Germinal center (tissue), 1 donor: ENCODE data around the gene PLD3.
"Not testable (repeated sequence)": the region's sequence is repeated elsewhere in the genome, so short reads cannot be mapped to it uniquely, and the experiment has no call there.

Source experiments
- DNase-seq: peaks from one replicate; pipeline ENCODE4 v3.0.0; 2012; ENCODE audit warnings: mixed read lengths, low spot score

The PLD3 gene

DNA sequence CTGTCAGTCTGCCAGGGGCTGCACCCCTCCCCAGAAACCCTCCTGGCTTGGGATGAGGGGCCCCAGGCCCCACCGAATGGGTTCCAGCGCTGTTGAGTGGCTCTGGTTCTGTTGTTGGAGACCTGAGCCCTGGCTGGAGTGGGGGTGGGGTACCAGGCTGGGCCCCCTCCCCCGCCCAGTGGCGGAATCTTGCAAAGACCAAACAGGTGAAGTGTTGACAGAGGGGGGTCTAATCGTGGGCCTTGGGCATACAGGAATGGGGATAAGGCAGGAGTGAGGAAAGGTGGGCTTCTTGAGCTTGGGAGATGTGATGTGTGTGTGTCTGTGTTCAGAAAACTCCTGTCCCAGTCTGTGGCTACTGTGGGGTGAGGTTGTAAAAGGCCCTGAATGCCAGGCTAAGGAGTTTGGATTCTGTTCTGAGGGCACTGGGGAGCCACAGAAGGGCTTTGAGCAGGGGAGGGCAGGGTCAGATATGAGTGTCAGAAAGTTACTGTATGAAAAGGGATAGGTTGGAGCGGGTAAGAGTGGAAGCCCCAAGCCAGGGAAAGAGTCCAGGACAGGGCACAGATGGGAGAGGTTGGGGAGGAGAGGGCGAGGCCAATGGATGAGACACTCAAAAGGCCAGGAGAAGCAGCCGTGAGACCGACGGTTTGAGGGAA, 41.7 kb downstream of the PLD3 start, which contains the start of gene HIPK4:
HIPK4 (minus strand) TSS at position 98 of the 659 bp plus-strand sequence. CDS start 279 bp downstream, outside the sequence.
- DNase-seq: no peak

DNA sequence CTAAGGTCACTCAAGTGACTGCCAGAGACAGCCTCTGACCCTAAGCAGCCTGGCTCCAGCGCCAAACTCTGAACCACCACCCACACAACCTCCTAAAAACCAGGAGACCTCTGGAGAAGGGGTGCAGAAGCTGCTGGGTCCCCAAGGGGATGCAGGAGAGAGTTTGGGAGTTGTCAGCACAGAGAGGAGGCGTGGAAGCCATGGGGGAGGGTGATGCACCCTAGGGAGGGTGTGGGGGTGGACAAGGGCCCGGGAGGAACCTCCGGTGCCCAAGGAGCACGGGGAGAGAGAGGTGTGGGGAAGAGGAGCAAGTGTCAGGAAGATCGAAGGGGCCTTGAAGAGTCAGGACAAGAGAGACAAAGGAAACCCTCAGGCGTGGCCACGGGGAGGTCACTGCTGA, 43.6 kb downstream of the PLD3 start:
- DNase-seq: no peak

DNA sequence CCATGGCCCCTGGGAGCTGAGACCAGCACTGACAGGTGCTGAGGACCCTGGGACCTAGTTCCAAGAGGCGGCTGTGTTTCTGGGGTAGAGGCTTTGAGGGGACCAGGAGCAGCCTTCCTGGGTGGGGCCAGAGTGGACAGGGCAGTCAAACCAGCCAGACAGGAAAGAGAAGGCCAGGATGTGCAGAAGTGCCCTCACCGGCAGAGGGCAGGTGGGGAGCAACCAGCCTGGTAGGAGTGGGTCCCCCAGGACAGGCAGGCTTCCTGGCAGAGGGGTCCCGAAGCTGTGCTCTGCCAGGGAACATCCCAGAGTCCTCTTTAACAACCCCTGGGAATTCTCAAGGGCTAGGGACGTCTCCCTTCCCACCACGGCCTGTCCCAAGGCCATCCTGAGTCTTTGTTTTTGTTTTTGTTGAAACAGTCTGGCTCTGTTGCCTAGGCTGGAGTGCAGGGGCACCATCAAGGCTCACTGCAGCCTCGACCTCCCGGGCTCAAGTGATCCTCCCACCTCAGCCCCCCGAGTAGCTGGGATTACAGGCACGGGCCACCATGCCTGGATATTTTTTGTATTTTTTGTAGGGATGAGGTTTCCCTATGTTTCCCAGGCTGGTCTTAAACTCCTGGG, 44.5 kb downstream of the PLD3 start:
- DNase-seq: no peak

DNA sequence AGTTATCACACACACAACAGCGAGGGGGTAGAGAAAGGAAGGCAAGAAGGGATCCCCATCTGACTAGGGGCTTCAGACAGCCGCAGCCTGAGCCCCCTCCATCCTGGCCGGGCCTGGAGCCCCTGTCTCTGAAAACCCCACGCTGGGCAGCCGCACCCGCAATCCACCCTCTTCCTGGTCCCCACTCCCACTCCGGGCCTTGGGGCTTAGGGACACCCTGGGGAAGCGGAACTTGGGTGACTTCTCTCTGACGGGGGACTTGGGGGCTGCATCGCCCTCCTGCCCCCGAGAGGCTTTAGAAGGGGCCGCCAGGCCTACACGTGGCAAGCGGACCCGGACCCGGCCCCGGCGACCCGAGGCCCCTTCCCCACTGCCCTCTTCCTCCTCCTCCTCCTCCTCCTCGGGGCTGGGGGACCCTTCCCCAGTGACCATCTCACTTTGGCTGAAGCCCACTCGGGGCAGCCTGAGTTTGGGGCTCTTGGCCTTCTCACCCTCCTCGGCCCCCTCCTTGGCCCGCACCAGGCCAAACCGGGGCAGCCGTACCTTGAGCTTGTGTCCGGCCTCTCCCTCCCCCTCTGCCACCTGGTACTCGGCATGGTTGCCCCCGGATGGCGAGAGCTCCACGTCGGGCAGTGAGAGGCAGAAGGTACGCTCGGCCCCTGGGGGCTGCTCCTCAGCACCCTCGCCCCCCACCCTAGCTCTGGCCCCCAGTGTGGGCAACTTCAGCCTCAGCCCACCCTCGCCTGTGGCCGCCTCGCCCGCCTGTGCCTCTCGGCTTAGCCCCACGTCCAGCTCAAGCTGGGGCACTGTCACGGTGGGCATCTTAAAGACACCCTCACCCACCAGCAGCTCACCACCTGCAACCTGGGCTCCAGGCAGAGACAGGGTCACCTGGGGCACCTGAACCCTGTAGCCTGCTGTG, 45.7 kb downstream of the PLD3 start:
- no peak for DNase-seq

DNA sequence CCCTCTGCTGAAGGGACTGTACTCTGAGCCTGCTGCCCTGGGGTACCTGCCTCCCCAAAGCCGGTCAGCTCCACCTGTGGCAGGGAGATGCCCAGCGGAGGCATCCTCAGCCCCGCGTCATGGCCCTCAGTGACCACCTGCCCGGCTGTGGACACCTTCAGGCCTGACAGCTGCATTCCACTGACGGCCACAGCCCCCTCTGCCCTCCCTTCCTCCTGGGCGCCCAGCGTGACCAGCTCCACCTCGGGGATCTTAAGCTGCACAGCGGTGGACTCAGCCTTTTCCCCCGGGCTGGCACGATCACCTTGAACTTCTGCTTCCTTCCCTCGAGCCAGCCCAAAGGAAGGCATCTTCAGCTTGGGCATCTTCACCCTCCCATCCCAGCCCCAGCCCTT, 46.3 kb downstream of the PLD3 start:
- DNase-seq: no peak

DNA sequence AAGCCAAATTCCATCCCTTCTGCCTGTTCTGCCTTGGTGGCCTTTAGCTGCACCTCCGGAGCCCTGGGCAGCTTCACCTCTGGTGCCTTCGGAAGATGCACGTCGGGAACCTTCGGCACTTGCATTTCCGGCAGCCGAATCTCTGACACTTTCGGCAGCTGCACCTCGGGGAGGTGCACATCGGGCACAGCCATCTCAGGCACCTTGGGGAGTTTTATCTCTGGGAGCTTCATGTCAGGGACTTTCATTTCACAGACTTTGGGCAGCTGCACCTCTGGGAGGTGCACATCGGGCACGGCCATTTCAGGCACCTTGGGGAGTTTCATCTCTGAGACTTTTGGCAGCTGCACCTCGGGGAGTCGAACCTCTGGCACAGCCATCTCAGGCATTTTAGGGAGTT, 47.5 kb downstream of the PLD3 start:
- no peak for DNase-seq

DNA sequence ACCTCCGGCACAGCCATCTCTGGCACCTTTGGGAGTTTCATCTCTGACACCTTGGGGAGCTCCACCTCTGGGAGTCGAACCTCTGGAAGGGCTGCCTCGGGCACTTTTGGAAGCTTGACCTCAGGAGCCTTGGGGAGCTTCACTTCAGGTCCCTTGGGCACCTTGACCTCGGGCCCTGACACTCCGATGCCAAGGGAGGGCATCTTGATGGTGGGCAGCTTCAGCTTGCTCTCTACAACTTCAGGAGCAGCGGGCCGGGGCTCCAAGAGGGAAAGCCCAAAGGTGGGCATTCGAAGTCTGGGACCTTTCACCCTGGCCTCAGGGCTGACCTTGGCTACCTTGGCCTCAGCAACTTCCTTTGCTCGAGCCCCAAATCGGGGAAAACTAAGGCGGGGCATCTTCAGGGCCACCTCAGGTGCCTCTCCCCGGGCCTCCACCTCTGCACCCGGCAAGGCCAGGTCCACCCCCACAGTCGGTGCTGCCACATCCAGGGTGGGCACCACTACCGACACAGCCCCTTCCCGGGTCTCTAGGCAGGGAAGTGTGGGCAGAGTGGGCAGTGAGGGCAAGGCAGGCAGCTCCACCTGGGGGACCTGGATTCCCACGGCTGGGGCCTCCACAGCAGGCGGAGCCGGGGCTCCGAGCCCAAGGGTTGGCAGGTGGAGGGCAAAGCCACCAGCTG, 48.5 kb downstream of the PLD3 start:
- DNase-seq: no peak

DNA sequence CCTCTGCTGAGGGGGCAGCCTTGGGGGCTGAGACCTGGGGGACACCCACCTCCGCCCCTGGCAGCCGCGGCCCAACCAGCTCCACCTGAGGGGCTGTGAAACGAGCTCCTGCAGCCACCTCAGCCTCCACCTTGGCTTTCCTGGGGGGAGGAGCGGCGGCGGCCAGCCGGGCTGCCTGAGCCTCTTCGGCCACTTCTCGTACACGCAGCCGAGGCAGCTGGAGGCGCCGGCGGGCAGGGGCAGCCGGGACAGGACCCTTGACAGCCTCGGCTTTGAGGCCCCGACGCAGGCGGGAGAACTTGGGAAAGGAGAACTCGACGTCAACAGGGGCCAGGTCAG, 49.0 kb downstream of the PLD3 start:
- DNase-seq: no peak

DNA sequence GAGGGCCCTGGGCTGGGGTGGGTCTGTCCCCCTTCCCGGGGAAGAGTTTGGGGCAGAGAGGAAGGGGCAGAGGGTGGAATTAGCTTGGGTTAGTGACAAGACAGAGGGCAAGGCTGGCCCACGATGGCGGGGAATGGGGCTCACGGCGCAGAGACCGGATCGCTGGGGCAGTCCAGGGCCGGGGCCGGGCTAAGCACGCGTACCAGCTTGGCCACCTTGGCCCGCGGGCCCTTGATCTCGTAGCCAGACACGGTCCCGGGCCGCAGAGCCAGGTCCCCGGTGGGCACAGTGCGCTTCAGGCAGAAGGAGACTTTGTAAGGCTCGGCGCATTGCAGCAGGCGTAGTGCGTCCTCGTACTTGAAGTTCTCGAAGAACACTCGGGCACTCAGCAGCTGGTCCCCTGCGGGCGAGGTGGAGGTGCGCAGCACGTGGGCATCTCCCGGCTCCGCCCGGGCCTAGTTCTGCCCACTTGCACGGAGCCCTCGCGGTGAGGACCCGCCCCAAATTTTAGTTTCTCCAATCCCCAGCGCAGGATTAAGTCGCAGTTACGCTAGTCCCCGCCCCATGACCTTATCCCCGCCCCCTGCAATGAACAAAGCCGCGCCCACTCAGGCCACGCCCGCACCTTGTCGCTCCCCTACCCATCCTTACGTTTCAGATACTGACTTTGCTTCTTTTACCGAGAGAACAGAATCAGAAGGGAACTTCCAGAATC, 50.1 kb downstream of the PLD3 start:
- peak; percentile 78 for DNase-seq

DNA sequence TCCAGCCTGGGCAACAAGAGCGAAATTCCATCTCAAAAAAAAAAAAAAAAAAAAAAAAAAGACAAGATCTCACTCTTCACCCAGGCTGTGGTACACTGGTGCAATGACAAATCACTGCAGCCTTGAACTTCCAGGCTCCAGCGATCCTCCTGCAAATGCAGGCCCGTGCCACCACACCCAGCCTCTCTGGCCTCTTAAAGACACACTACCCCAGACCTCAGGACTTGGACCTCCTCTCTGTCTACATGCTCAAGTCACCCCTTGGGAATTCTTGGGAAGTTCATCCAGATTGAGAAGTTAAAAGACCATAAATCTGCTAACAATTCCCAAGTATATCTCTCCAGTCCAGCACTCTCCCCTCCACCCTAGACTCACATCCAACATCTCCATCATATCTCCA, 52.1 kb downstream of the PLD3 start:
- no peak for DNase-seq

DNA sequence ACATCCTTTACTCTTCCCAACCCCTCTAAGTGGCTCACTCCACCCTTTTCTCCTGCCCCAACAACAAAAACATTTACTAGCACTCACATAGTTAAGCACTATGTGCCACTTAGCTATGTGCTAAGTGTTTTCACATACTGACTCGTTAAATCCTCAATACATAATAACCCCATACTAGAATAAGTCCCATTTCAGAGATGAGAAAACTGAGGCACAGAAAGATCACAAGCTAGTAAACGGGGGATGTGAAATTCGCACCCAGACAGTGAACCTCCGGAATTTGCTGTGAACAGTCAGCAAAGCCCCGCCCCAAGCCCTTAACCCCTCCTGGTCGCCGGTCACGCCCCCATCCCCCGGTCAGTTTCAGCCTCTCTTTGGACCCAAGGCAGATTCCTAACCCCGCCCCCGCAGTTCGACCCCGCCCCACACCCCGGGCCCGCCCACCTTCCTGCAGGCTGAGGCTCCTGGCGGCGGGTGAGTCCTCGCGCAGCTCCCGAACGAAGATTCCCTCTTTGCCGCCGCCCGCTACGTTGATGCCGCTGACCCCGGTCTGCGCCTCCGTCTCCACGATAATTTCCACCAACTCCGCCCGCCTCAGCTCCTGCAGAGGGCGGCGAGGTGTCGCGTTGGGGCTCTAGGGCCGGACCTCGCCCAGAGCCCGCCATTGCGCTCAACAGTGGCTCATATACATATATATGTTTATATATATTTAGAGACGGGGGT, 54.9 kb downstream of the PLD3 start:
- peak; percentile 96 for DNase-seq

DNA sequence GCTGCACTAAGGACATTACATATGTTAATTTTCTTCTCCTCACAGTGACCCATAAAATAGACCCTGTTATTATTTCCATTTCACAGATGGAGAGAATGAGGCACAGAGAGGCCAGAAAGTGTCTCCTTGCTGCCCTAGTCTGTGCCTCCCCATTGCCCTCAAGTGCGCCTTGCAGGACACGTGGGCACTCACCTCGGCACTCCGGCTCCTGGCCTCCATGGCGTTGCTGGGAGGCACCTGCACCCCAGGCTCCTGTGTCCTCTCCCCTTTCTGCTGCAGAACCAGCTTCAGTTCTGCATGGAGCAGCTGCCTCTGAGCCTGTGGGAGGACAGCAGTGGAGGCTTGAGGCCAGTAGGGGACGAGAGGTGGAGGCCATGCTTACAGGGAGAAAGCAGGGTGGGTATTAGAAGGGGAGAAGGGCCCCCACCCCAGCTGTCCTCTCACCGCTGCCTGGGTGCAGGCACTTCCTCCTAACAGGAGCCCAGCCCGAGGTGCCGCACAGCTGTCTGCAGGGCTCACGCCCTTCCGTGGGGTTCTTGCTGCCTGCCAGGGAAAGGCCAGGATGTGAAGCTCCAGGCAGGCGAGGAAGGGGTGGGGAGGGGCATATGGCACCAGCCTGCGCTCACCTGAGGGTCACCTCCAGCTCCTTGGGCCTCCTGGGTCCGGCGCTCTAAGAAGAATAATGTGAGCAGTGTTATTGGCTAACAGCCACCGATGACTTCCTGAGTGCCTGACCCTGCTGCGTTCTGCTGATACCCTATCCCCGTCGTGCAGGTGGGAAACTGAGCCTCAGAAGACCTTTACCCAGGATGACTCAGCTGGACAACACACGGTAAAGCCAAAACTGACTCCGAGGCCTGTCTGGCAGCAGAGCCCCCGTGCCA, 59.5 kb downstream of the PLD3 start:
- DNase-seq: no peak

DNA sequence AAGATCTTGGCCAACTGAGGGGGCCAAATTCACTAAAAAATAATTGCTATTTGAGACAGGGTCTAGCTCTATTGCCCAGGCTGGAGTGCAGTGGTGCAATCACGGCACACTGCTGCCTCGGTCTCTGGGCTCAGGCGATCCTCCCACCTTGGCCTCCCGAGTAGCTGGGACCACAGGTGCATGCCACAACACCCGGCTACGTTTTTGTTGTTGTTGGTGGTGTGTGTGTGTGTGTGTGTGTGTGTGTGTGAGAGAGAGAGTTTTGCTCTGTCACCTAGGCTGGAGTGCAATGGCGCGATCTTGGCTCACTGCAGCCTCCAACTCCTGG, 60.1 kb downstream of the PLD3 start:
- not testable (repeated sequence) for DNase-seq

DNA sequence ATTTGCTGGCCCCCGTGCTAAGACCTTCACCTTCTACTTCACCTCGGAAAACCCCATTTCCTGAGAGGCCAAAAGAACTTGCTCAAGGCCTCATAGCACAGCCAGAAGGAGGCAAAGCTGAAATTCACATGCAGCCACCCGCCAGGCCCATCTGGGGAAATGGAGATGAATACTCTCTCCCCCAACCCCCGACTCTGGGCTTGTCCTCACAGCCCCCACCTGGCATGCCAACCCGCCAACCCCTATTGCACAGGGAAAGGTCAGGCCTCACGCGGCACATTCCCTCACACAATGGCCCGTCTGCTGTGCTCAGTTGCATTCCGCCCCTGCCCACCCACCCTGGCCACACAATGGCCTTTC, 61.5 kb downstream of the PLD3 start:
- DNase-seq: no peak

DNA sequence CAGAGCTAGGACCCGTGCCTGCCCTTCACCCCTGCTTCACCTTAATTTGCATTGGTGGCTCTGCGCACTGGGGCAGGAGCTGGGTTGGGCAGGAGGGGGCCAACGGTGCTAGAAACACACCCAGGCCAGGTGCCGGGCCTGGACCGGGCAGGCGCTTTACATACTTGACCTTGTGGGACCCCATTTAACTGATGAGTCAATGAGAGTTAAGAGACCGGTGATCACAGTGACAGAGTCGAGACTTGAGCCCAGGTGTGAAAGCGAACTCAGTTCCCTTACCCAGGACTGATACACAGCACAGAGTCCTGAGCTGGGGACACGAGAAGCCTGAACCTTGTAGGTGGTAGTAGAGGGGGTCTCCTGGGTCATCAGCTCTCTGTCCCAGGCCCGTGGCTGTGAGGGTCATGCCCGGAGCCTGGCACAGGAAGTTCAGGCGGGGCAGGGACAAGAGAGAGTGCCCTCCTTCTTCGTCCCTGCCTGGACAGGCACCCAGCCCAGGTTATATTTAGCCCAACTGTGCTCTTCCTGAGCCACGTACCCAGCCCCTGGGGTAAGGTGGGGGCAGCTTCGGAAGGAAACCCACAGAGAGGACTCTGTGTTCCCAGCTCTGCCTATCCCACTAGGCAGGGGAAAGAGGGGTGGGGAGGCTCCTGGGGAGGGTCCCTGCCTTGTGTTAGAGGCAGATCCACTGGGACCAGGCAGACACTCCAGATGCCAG, 62.8 kb downstream of the PLD3 start:
- no peak for DNase-seq

DNA sequence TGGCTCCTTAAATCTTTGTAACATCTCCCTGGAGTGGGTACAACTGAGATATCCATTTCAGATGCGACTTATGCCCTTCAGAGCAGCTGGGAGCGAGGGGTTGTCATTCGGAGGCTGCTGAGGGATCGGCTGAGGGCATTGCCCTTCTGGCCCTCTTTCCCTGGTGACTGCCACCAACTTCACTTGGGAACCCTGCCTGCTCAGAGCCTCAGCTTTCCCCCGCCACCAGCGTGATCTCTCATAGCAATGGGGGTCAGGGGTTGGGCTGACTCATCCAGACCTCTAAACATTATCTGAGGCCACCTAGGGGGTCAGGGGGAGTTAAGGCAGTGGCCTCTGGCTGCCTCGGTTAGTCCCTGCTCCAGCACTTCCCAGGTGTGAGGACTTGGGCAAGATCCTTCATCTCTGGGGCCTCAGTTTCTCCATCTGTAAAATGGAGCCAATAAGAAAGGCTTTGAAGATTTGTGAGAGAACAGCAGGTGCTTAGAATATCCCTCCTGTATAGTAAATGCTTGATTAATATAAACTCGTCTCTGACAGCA, 63.5 kb downstream of the PLD3 start:
- DNase-seq: no peak

DNA sequence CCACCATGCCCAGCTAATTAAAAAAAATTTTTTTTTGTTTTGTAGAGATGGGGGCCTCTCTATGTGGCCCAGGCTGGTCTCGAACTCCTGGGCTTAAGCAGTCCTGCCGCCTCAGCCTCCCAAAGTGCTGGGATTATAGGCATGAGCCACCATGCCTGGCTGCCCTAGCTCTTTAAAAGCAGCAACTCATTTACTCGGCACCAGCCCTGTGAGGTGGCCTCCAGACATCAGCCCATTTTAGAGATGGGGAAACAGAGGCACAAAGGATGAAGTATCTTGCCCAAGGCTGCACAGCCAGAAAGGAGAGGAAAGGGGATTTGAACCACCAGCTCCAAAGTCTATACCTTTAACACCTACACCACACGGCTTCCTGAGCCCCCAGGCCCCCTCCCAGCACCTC, 64.4 kb downstream of the PLD3 start:
- DNase-seq: no peak

DNA sequence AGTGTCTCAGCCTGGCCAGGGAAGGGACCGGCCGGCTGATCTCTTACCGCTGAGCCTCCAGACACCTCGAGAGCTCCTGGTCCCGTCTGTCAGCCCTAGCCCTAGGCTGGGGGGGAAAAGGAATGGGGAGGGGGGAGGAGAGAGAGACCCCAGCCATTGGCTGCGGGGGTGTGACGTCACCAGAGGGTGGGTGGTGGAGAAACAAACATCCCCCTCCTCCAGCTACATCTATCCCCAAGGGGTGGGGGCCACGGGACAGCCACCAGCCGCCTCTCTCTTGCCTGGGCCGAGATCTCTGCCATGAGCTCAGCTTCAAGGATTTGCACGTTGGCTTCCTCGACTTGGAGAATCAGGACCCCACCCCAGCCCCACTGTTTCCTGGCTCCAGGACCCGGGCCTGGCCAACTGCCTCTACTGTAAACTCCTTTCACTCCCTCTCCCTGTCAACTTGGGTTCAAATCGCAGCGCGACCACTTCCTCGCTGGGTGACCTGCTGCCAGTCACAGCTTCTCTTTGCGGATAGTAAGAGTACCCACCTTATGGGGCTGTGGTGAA, 64.9 kb downstream of the PLD3 start, which contains the start of gene PRX:
PRX (minus strand) TSS at position 88 of the 555 bp plus-strand sequence. CDS start 5,446 bp downstream, outside the sequence.
- no peak for DNase-seq
